Eye (tissue), 1 donor: ENCODE results near the gene DNAI1.

ENCODE experiments used
- DNase-seq: peaks from one replicate; pipeline ENCODE4 v3.0.0-alpha.2; 2015

Gene DNAI1

GRCh38 chr9:34560599-34561214 lies 102.1 kb downstream of the DNAI1 start:
- no peak for DNase-seq

- no peak for DNase-seq
Measured at GRCh38 chr9:34562135-34562745, 103.6 kb downstream of the DNAI1 start.

- DNase-seq, result no peak
Measured at GRCh38 chr9:34563262-34563661, 104.7 kb downstream of the DNAI1 start.

- DNase-seq, result no peak
Measured at GRCh38 chr9:34564617-34565016, 106.0 kb downstream of the DNAI1 start.

- no peak for DNase-seq
Measured at GRCh38 chr9:34565856-34566255, 107.3 kb downstream of the DNAI1 start.

- no peak for DNase-seq
Measured at GRCh38 chr9:34566322-34566721, 107.7 kb downstream of the DNAI1 start.

GRCh38 chr9:34566972-34567371 lies 108.4 kb downstream of the DNAI1 start:
- DNase-seq, result no peak

GRCh38 chr9:34568133-34568532 lies 109.5 kb downstream of the DNAI1 start:
- DNase-seq, result no peak

GRCh38 chr9:34568774-34569173 lies 110.2 kb downstream of the DNAI1 start:
- peak; percentile 67 for DNase-seq

- DNase-seq, result no peak
Measured at GRCh38 chr9:34570376-34570775, 111.8 kb downstream of the DNAI1 start.
